Mesothelial cell of epicardium (in vitro differentiated cells): Measurements from ENCODE around the gene SDC4. TPM values are rescaled to one million over a fixed set of nuclear protein-coding genes. Genes with fewer than 3 reads are reported as not detected.

Source experiments
- DNase-seq, 2 experiments: peaks; one replicate each; pipeline ENCODE4 v3.0.0; 2021; ENCODE audit warnings: low spot score in 2 of 2; ENCODE audit not compliant: unreplicated experiment in 2 of 2
- H3K27ac Mint-ChIP-seq: 2 replicates; pipeline ENCODE4 v1.8.0; 2021; ENCODE audit warnings: mixed read lengths
- H3K27me3 Mint-ChIP-seq: 2 replicates; pipeline ENCODE4 v1.8.0; 2021; ENCODE audit warnings: low read depth, mixed read lengths
- H3K36me3 Mint-ChIP-seq: 2 replicates; pipeline ENCODE4 v1.8.0; 2021; ENCODE audit warnings: mixed read lengths
- H3K4me1 Mint-ChIP-seq: 2 replicates; pipeline ENCODE4 v1.8.0; 2021; ENCODE audit warnings: mixed read lengths
- H3K4me3 Mint-ChIP-seq: 2 replicates; pipeline ENCODE4 v1.8.0; 2021; ENCODE audit warnings: mild to moderate bottlenecking, moderate library complexity, mixed read lengths
- H3K9me3 Mint-ChIP-seq: 2 replicates; pipeline ENCODE4 v1.8.0; 2021; ENCODE audit warnings: mixed read lengths
- CTCF ChIP-seq: fragments of 200-600 bp; sonication (generic); IDR thresholded peaks from one replicate; pipeline ENCODE4 v1.5.0; 2021; ENCODE audit warnings: antibody characterized with exemption; ENCODE audit not compliant: unreplicated experiment
- total RNA-seq: library from RNA; stranded (reverse); gene quantifications from 3 replicates; pipeline ENCODE4 v1.2.1, GENCODE V29; 2021

Gene SDC4
- total RNA-seq, 1 donor from 2014 or later, result 46.7 TPM

- H3K9me3 Mint-ChIP-seq, result peaks cover 16% of the 10 kb centered on the region
- TF ChIP-seq CTCF, result no peak
These were observed 42.7 kb upstream of the SDC4 start for GRCh38 chr20:45390931-45391330.

DNA sequence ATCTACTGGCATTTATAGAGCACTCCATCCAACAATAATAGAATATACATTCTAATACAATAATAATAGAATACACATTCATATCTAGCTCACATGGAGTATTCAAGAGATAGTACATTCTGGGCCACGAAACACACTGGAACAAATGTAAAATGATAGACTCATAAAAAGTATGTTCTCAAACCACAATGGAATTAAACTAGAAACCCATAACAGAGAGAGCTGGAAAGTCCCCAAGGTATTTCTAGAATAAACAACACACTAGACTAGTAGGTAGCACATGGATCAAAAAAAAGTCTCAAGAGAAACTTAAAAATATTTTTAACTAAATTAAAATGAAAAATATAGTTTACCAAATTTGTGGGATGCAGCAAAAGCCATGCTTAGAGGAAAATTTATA lies 39.0 kb upstream of the SDC4 start:
- Mint-ChIP-seq H3K9me3 (peaks cover 16% of the 10 kb centered on the region), H3K27ac (no peak overlapping the region), H3K4me3 (no peak overlapping the region), H3K36me3 (peaks cover 4% of the 10 kb centered on the region), H3K27me3 (no peaks in the 10 kb centered on the region), H3K4me1 (no peaks in the 10 kb centered on the region)
- DNase-seq, result no peak
- no peak for TF ChIP-seq CTCF

More at GRCh38 chr20:45390931-45391330, 42.7 kb upstream of the SDC4 start:
- H3K27ac Mint-ChIP-seq, result no peak overlapping the region
- peaks cover 4% of the 10 kb centered on the region for H3K36me3 Mint-ChIP-seq
- no peaks in the 10 kb centered on the region for H3K27me3 Mint-ChIP-seq
- DNase-seq, result no peak
- H3K4me1 Mint-ChIP-seq, result no peaks in the 10 kb centered on the region
- H3K4me3 Mint-ChIP-seq, result no peak overlapping the region

DNA sequence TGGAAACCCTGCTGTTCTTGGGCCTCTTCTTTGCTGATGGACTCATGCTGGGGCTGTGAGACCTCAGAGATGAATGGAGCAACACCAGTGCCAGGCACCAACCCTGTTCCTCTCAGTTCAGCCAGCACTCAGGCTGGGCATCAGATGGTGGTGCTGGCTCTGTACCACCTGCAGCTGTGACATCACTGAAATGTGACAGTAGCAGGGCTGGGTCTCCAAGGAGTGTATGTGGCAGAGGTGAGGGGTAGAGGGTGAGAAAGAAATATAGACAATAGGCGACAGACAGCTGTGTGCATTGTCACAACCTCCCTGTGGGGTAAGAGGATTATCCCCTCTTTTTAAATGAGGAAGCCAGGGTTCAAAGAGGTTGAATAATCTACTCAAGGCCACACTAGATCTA lies 30.0 kb upstream of the SDC4 start, which contains the start of gene TP53TG5:
TSS of gene TP53TG5 (minus strand) at position 135 of the 400 bp plus-strand sequence. CDS start at position 46, 89 bp downstream.
- no peaks in the 10 kb centered on the region for H3K9me3 Mint-ChIP-seq
- H3K27me3 Mint-ChIP-seq, result no peaks in the 10 kb centered on the region
- H3K4me3 Mint-ChIP-seq, result no peak within 1 kb of the TSS
- H3K4me1 Mint-ChIP-seq, result peaks cover 2% of the 10 kb centered on the region
- no peak within 1 kb of the TSS for H3K27ac Mint-ChIP-seq
- TF ChIP-seq CTCF, result no peak
- no peak for DNase-seq
- H3K36me3 Mint-ChIP-seq, result no peaks in the 10 kb centered on the region

DNA sequence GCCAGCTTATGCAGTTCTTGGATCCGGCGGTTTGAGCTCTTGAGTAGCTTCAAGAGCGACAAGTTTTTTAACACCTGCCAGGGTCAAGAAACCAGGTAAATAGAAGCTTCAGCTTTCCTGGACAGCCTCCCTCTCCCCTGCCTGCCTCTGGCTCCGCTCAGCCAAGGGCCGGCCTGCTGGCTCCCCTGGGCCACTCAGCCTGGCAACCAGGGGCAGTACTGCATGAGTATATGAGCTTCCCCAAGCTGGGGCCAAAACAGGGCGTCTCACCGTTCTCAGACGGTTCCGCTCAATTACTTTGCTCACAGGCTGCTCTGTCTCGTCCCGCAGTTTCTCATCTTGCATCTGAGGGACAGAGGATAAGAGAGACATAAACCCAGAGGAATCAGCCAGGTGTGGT lies 29.0 kb upstream of the SDC4 start:
- Mint-ChIP-seq H3K36me3 (no peaks in the 10 kb centered on the region), H3K4me3 (no peak overlapping the region), H3K27ac (no peak overlapping the region), H3K27me3 (no peaks in the 10 kb centered on the region), H3K9me3 (no peaks in the 10 kb centered on the region), H3K4me1 (peaks cover 2% of the 10 kb centered on the region)
- no peak for DNase-seq
- TF ChIP-seq CTCF, result no peak

DNA sequence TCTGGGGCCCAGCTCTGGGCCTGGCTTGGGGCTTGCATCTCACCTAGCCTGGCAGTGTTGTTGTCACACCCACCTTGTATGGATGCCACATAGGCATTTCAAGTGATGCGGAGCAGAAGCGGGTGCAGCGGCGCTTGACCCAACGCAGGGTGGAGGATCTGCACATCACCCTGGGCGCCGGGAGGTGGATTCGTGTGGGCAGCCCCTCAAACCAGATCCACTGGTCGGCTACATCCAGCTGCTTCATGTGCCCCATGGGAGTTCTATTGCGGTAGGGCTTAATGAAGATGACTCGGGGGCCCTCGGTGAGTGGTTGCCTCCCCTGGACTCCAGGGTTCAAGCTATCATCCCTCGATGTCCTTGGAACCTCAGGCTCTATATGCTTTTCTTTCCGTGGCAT lies 26.7 kb upstream of the SDC4 start:
- TF ChIP-seq CTCF, result no peak
- Mint-ChIP-seq H3K4me3 (no peak overlapping the region), H3K27me3 (no peaks in the 10 kb centered on the region), H3K9me3 (no peaks in the 10 kb centered on the region), H3K4me1 (peaks cover 2% of the 10 kb centered on the region), H3K27ac (no peak overlapping the region), H3K36me3 (no peaks in the 10 kb centered on the region)
- no peak for DNase-seq

- DNase-seq, result no peak
- H3K36me3 Mint-ChIP-seq, result no peaks in the 10 kb centered on the region
- no peak overlapping the region for H3K27ac Mint-ChIP-seq
- no peaks in the 10 kb centered on the region for H3K27me3 Mint-ChIP-seq
- H3K9me3 Mint-ChIP-seq, result no peaks in the 10 kb centered on the region
- H3K4me3 Mint-ChIP-seq, result peak overlapping the region; percentile 83
- TF ChIP-seq CTCF, result no peak
- peaks cover 2% of the 10 kb centered on the region for H3K4me1 Mint-ChIP-seq
These were observed 25.9 kb upstream of the SDC4 start for GRCh38 chr20:45374101-45374467.
